Activated CD8-positive, alpha-beta memory T cell treated with anti-CD3 and anti-CD28 coated beads for 1 hour (primary cell): ENCODE data around the gene TARBP2.

ENCODE experiments used
- DNase-seq, 2 donors: peaks; one replicate each; pipeline ENCODE4 v3.0.0-alpha.2; 2020; ENCODE audit warnings: low read depth in 1 of 2; ENCODE audit errors: extremely low read depth in 1 of 2

TARBP2 gene

GRCh38 chr12:53493610-53494391 is 7.3 kb upstream of the TARBP2 start:
- DNase-seq: no peak

DNA sequence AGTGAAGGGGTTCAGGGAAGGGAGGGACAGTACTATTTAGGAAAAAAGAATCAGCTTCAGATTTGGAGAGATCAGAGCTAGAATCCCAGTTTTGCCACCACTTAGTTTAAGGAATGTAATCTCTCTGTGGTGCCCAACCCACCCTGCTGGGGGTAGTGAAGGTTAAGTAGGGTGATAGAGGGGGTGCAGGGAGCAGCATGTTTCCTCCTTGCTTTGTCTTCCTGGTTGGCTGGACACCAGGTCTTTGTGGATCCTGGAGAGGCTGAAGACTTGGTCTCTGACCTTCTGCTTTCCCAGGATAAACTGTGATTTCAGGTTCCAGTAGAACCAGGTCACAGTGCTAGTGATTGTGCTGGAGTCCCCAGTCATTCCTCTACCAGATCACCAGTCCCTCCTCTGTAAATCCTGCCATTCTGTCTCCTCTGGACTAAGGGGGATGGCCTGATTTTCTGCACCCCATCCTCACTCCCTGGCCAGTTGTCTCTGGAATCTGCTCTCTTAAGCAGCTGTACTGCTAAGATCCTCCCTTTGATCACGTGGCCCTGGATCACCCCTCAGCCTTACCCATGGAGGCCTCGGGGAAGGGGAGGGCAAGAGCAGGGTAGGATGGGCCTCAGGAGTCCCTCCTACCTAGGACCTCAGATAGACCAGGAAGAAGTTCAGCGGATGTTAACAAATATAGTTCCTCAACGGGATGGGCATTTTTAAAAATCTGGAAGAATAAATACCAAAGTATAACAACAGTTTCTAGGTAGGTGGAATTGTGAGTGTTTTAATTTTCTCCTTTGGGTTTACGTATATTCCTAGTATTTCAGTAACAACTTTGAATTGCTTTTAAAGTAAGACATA is 5.0 kb upstream of the TARBP2 start:
- no peak for DNase-seq

- DNase-seq: no peak
Measured at GRCh38 chr12:53496752-53497032, 4.4 kb upstream of the TARBP2 start.

GRCh38 chr12:53497461-53497860 is 3.6 kb upstream of the TARBP2 start:
- DNase-seq: no peak

DNA sequence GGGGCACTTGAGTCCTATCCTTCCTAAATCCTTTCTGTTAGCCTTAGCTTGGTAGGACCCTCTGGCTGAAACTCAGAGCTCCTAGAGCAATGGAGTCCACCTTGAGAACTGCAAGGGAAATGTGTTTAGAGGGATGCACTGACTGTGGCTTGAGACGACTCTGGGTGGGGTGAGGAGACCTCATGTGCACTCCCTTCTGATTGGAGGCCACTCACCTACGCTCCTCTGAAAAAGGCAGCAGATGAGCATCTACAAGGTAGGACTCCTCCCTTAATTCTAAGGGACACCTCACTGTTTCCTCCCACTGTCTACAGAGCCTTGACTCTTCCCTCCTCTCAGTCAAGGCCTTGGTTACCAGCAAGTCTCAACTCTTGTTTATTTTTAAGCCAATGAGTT is 2.9 kb upstream of the TARBP2 start:
- no peak for DNase-seq

GRCh38 chr12:53499266-53500141 is 1.6 kb upstream of the TARBP2 start, which contains the start of gene MAP3K12:
Gene MAP3K12, minus strand, starts transcription at chr12:53499458. Its CDS starts 12,067 bp downstream, at chr12:53487391.
- peak in 1 of 2 donors; percentile 39 for DNase-seq

GRCh38 chr12:53500142-53500775 is 824 bp upstream of the TARBP2 start:
- no peak for DNase-seq

GRCh38 chr12:53501615-53502181 is 615 bp downstream of the TARBP2 start:
- DNase-seq: no peak

GRCh38 chr12:53502331-53502730 is 1.2 kb downstream of the TARBP2 start:
- no peak for DNase-seq

DNA sequence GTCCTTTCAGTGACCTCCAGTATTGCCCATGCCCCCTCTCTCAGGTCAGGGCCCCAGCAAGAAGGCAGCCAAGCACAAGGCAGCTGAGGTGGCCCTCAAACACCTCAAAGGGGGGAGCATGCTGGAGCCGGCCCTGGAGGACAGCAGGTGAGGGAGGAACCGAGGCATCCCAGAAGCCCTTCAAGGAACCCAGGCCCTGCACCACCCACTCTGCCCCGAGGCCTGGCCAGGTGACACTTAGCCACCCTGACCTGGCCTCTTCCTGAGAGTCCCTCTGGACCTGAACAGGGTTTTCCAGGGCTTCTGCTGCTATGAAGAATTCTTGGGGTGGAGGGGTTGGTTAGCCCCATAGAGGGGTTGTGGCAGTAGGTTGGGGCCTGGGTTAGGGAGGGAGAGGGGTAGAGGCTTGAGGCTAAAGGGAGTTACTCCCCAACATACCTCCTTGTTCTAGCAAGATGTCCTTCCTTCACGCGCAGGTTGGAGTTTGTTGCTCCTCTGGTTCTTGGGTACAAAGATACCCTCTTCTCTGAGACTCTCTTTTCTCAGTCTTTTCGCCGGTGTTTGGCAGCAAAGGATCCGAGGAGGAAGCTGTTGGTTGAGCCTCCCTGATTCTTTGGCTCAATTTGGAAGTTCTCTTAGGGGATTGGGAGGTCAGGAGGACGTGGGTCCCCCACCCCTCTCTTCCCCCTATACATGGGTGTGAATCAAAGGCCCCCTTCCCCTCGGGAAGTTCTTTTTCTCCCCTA is 2.1 kb downstream of the TARBP2 start:
- no peak for DNase-seq

GRCh38 chr12:53504004-53504920 is 3.2 kb downstream of the TARBP2 start:
- DNase-seq: no peak

- no peak for DNase-seq
Measured at GRCh38 chr12:53505086-53505485, 4.0 kb downstream of the TARBP2 start.

DNA sequence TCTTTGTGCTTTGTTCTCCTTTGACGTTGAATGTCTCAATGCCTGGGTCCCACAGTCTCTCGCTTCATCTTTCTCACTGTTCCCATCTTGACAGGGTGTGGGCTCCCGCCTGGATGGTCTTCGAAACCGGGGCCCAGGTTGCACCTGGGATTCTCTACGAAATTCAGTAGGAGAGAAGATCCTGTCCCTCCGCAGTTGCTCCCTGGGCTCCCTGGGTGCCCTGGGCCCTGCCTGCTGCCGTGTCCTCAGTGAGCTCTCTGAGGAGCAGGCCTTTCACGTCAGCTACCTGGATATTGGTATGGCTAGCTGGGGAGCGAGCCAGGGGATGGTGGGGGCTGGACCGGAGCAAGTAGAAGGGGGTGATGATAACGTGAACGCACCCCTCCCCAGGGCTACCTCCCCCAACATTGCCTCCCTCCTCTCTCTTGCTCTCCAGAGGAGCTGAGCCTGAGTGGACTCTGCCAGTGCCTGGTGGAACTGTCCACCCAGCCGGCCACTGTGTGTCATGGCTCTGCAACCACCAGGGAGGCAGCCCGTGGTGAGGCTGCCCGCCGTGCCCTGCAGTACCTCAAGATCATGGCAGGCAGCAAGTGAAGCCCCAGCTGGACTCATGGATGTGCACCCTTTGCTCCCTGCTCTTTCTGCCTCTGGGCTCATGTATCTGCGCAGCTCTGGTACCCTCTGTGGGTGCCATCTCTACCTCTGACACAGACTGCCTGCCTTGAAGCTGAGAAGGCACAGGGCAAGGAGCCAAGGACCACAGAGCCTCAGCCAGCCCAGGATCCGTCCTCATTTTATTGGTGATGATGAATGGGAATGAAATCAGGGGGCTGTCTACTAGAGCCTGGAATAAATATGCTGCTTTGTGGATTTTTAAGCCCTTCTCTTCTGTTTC is 4.7 kb downstream of the TARBP2 start:
- DNase-seq: no peak

- no peak for DNase-seq
Measured at GRCh38 chr12:53506450-53506785, 5.3 kb downstream of the TARBP2 start.

- DNase-seq: no peak
Measured at GRCh38 chr12:53506881-53507602, 6.0 kb downstream of the TARBP2 start, which contains the start of gene NPFF. Gene NPFF, minus strand, starts transcription at chr12:53507484. Its CDS starts 10 bp downstream, at chr12:53507474.

DNA sequence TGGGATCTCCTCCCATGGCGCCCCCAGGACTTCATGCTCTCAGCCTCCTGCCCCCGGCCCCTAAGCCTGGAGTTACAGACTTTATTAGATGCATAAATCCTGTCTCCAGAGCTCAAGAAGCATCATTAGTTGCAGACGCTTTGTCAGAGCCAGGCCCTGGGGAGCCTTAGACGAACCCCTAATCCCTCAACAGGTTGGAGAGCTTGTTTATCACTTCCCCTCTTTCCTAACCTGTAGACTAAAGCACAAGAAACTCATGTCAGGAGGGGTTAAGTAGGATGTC is 6.5 kb downstream of the TARBP2 start:
- no peak for DNase-seq

DNA sequence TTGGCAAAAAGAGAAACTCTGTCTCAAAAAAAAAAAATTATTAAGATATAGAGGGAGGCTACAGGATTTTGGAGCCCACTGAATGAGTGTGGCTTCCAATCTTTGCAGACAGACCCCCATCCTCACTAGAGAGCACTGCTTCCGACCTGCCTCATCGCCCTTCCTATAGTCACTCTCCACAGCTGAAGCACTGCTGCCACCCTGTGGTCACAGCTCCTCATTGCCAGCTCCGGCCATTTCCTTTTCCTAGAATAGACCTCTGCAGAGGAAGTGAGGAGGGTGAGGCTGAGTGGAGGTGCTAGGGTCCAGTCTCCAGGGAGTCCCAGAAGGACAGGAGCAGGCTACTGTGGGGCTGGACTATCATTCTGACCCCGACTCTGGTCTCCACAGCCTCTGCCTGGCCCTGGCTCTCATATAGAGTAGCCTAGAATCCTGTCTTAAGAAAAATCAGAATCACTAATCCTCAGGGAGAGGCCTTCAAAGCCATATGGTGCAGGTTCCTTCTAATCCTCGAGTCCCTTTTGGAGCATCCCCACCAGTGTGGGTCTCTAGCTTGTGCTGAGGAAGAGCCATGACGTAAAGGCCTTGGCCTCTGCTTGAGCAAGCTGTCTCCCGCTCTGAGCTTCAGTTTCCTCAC is 7.6 kb downstream of the TARBP2 start:
- DNase-seq: peak; percentile 48 to 69
